SU-DHL-6 (cell line): ENCODE data around the gene RALGPS1.

Experiments
- EZH2phosphoT487 ChIP-seq: fragments of 200-600 bp; sonication (generic), shearing (Covaris generic); conservative IDR thresholded peaks from 2 replicates; pipeline ENCODE4 v1.6.1; 2018; ENCODE audit warnings: mild to moderate bottlenecking, antibody characterized with exemption, low read length, moderate library complexity, mixed read lengths
- TF ChIP-seq, protein P1 (sequence below): fragments of 200-600 bp; sonication (generic); IDR thresholded peaks from one replicate; pipeline ENCODE4 v1.5.1; 2017; ENCODE audit warnings: antibody characterized with exemption, mild to moderate bottlenecking, low read length, moderate library complexity; ENCODE audit not compliant: insufficient read depth, poor library complexity, severe bottlenecking

DNA sequence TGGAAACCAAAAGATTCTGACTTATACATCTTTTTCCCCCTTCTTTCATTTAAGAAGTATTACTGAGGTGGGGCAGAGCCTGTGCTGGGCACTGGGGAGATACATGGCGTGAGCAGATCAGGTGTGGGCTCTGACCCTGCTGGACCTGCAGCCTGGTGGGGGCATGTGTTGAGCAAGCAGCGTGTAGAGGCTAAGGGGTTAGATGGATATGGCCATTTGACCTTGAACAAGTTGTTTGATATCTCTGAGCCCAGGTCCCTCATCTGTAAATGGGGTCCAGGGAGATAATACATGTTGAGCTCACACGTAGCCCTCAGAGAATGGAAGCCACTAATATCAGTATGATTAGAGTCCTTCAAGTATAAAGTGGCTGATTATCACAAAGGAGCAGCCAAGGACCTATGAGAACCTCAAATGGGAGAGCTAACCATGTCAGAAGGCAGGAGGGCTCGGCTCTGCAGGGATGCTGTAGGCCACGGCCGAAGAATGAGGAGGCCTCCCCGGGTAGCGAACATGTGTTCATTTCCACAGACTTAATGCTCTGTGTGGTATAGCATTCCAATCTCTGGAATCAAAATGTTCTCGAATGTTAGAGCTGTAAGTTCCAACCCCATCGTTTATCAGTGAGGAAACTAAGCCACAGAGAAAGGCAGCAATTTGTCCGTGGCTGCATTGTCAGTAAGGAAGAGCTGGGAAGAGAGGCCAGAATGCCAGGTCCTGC lies 223.2 kb downstream of the RALGPS1 start:
- TF ChIP-seq, protein P1, sequence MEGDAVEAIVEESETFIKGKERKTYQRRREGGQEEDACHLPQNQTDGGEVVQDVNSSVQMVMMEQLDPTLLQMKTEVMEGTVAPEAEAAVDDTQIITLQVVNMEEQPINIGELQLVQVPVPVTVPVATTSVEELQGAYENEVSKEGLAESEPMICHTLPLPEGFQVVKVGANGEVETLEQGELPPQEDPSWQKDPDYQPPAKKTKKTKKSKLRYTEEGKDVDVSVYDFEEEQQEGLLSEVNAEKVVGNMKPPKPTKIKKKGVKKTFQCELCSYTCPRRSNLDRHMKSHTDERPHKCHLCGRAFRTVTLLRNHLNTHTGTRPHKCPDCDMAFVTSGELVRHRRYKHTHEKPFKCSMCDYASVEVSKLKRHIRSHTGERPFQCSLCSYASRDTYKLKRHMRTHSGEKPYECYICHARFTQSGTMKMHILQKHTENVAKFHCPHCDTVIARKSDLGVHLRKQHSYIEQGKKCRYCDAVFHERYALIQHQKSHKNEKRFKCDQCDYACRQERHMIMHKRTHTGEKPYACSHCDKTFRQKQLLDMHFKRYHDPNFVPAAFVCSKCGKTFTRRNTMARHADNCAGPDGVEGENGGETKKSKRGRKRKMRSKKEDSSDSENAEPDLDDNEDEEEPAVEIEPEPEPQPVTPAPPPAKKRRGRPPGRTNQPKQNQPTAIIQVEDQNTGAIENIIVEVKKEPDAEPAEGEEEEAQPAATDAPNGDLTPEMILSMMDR = no peak
- no peak for TF ChIP-seq EZH2phosphoT487
